NCI-H1417 treated with DMSO at 0.1 percent for 48 hours (cell line): ENCODE measurements around the gene VEPH1.

Experiments used
- DNase-seq: peaks from one replicate; lab custom pipeline; 2025; lab: John Stamatoyannopoulos, UW

Gene VEPH1

DNA sequence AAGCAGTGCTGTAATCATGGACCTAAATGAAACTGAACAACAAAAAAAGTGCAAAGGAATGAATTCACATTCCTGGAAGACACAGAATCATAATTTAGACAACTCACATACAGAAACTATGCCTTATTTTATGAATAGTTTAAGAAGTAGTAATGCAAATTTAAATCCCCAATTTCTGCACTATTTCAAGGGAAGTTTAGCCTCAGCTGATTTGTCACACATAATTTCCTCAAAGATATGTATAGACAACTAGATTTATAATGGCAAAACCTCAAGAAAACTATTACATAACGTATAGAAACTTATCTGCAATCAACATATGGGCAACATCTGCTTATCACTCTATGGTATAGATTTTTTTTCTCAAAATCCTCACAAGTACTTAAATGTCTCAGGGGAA is 74.4 kb downstream of the VEPH1 start:
- DNase-seq: no peak

DNA sequence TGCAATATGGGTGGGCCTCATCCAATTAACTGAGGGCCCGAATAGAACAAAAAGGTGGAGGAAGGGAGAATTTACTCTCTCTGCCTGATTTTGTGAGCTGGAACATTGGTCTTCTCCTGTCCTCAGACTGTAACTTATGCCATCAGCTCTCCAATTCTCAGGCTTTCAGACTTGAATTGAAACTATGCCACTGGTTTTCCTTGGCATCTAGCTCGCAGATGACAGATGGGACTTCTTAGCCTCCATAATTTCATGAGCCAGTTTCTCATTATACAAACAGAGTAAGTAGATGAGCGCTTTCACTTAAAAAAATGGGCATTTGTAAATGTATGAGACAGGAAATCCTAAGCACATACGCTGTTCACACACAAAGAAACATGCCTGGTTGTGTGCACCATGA is 75.3 kb downstream of the VEPH1 start:
- no peak for DNase-seq

DNA sequence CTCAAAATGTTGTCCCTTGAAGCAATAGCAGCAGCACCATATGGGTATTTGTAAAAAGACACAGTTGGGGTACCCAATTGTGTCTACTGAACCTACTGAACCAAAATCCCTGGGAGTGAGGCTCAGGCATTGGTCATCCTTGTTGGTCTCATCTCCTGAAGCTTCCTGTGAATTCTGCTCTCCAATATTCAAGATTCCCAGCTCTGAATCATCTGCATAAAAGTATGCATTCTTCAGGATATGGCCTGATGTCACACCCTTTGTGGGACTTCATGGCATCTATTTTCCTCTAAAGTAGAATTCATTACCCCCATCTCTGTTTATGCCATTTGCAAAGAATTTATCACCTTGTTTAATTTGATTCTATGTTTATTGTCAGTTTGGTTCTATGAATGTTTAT is 79.9 kb downstream of the VEPH1 start:
- DNase-seq: no peak

DNA sequence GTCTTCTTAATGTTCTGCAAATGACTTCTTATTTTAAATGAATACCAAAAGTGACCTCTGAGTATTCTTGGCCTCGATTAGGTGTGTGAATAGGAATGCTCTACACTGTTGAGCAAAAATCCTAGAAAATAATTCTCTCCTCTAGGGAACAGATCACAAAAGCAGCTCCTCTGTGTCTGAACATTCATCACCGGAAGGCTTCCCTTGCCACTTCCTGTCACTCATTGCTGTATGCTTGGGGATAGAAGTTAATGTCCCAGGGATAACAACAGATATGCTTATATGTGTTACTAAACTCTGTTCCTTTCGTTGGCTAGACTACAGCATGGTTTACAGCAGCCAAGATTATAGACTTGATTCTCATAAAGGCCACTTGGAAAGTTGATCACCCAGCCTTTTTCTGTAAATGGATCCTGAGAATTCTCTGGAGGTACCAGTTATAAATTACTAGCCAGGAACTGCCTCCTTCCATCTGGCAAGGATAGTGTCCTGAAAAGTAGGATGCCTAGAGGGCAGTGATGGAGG is 82.5 kb downstream of the VEPH1 start:
- no peak for DNase-seq

DNA sequence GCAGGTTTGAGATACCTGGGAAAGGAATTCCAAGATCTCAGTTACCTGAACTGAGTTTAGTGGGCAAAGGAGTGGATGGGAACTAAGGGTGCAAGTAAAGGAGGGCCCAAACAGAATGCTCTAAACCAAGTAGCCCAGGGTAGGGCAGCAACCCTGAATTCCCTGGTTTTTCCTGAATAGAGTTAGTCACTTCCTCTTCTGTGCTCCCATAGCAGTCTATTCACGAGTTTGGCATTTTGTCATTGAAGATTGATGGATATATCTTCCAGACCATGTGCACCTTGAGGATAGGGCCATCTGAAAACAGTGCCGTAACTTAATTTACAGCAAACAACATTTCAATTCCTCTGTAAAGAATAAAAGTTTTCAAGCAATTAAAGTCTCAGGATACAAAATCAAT is 85.1 kb downstream of the VEPH1 start:
- no peak for DNase-seq

DNA sequence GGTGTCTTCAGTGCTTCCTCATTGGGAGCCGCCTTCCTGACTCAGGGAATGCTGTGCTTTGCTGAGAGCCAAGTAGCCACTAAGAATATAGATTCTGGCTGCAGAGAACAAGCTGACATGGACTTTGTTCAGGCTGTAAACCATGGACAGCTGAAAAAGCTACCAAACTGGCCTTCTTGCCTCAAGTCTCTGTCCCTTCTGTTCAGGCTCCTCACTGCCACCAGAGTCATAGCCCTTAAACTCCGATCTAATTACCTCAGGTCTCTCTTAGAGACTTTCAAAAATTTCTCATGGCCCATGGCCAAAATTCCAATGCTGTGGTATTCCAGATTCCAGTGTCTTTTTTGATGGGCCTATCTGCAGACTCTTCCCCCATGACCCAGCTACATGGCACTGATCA is 86.0 kb downstream of the VEPH1 start:
- DNase-seq: no peak

DNA sequence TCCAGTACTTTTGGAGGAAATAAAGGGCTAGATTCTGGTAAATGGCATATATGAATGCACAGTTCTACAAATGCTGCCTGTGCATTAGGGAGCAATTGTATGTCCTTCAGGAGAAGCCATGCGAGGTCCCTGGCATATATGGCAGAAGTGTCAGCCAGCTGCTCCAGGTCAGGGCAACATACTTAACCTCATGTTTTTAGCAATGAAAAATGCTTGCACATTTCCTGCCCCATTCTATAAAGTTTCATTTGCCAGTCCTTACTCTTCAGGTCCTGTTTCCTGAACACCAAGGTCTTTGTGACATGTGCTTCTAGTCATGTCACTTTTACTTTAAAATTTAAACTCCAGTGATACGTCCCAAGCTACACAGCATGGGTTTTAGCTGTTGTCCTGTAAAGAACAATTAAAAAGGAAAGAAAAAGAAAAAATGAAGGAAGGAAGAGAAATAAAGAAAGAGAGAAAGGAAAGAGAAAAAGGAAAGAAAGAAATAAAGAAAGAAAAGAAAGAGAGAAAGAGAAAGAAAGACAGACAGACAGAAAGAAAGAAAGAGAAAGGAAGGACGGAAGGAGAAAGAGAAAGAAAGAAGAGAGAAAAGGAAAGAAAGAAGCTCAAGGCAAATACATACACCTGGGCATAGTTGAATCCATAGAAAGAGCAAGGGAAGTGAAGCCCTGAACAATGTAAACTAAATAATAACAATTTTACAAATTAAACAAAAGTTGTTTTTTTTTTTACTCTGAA is 86.7 kb downstream of the VEPH1 start:
- DNase-seq: no peak

DNA sequence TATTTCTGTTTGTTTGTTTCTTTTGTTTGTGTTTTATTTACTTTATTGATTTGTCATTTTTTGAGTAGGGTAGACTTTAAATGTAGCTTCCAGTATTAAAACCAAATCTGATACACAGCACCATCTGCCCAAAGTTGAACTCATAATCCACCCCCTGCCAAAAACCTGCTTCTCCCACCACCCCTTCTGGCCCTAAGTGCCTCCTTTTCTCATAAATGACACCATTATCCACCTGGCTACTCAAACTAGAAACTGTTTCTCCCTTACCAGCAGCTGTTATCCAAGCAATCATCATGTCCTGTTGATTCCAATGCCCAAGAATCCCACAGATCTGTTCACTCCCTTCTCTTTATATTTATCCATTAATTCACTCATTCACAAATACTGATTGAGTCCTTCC is 88.4 kb downstream of the VEPH1 start:
- no peak for DNase-seq

DNA sequence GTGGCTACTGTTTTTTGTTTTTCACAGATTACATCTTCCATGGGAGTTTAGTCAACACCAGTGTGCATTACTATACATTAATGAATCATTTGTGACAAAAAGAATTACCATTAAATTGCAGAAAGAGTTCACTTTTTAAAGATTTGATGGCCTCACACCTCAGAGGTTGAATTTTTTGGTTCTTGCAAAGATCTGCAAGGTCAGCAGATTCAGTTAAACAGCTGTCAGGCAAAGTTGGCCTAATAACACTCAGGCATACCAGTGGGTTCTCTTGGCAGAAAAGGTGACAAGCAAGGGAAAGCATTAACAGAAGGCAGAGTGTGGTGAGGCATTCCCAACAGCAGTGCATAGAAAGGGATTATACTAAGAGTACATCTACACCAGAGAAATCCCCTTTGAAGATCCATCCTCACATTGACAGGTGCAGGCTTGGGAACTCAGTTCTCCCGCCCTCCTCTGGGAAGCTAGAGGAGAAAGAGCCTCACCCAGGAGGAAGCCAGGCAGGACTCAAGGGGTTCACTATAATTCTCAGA is 90.8 kb downstream of the VEPH1 start:
- no peak for DNase-seq

DNA sequence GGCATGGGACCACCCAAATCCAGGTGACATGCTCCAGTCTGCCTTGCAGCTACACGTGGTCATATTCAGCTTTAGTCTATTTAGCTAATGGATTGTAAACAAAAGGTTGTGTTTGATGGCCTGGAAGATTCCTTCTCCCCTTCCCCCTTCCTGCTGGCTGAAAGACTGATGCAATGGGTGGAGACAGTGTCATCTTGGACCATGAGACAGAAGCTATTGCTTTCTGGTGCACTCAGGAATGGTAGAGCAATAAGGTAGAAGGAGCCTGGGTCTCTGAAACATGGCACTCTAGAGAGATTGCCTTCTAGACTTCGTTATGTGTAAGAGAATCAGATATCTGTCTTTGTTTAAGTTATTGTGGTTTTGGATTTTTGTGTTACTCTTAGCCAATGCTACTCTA is 92.3 kb downstream of the VEPH1 start:
- no peak for DNase-seq

DNA sequence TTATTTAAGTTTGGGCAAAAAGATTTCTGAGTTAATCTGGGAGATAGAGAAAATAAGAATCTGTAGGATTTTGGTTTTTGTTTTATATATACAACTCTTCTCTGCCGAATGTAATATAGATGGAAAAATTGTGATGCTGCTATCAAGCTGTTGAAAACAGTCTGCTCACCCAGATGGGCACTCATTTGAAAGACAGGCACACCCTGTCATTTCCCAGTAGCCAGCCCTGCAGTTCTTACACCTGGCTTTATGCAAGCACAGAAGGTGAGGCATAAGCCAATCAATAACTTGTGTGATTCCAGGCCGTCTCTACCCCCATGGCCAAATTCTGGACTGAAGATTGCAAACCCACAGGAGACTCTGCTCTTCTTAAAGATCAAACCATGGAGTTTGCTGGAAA is 93.7 kb downstream of the VEPH1 start:
- no peak for DNase-seq

DNA sequence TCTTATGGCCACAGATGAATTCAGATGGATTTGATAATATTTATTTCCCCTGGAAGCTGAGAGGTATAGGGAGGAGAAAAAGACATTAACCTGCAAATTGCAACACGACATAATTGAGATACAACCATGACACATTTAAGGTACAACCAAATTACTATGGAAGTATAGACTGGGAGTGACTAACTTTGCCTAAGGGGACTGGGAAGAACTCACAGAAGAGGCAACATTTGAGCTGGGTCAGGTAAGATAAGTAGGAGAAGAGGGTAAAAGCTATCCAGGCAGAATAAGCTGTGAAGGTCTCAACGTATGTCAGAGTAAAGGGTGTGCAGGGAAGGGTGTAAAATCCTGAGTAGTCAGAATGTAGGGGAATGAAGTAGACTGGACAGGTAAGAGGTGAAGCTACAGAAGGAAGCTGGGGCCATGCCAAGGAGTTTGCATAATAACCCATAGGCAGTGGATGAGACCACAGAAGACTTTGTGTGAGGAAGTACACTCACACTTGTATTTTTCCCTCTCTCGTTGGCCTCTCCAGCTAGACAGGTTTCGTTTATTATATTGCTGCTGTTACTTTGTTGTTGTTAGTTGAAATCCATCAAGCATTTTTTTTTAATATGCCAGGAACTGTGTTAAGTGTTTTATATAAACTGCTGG is 94.6 kb downstream of the VEPH1 start:
- no peak for DNase-seq

DNA sequence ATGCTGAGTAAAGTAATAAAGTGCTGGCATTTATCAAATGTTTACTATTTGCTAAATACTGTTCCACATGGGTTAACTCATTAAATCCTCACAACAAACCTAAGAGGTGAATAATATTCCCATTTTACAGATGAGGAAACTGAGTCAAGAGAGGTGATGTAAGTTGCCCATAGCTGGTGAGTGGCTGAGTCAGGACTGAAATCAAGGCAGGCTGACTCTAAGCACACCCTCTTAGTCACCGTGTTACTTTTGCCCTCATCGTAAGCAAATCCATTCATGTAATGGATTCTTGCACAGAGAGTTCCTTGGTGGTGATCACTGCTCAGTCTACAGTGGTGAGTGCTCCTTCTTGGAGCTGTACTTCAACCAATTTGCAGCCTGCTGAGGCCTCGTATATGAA is 95.4 kb downstream of the VEPH1 start:
- no peak for DNase-seq

DNA sequence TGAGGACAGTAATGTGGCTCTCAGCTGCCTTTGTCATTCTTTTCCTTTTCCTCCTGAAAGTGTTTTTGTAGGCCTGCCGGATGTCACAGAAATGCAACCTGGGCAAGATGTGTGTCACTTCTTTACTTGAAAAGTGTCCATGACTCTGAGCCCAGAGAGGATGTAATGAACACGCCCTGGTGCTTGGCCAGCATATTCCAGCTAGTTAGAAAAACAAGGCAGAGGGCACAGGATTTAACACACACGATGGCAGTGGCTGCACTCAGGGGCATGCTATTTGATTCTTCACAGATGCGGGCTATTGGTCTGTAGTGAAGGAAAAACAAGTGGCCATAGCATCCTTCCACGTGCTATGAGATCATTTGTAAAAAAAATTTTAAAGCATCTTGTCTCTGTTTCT is 96.8 kb downstream of the VEPH1 start:
- no peak for DNase-seq

DNA sequence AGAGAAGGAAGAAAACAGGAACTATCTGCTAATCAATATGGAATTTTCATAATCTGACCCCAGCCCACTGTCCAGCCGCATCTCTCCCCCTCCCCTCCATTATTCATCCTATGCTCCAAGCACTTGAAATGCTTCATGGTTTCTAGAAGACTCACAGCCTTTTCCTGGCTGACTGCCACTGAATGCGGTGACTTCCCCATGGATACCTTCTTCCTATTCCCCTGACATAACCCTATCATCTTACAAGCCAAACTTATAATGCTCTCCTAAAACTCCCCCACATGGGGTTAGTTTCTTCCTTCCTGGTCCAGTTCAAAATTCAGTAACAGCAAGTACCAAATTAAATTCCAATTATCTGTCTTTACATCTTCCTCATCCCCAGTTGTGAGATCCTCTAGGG is 97.8 kb downstream of the VEPH1 start:
- no peak for DNase-seq

DNA sequence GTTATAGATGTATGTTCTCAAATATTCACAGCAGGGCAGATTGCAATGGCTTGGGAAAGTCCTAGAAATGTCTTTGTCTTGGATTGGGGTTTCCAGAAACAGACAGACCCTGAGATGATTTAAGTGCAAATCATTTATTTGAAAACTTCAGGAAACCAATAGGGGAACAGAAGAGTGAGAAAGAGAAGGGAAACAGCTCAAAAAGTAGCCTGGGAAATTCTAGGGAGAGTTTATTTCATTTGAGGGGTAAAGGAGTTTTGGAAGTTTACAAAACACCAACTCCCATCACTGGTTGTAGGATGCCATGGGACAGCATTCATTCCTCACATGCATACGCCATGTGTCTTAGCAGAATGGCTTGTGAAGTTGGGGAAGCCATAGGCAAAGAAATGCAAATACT is 98.8 kb downstream of the VEPH1 start:
- no peak for DNase-seq

DNA sequence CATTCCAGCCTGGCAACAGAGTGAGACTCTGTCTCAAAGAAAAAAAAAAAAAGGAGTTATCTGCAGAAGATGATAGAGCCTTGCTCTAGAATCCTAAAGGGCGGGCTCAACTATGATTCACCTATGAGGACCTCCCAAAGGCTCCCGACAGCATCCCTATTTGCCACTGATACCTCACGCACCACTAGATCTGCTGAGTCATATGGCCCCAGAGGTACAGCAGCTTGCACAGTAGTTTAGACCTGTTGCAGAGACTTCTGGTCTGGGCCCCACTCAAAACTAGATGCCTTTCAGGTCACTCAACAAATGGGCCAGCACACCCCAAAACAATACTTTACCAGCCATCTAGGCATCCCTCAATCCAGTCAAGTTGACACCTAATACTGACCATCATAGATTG is 104.6 kb downstream of the VEPH1 start:
- no peak for DNase-seq

DNA sequence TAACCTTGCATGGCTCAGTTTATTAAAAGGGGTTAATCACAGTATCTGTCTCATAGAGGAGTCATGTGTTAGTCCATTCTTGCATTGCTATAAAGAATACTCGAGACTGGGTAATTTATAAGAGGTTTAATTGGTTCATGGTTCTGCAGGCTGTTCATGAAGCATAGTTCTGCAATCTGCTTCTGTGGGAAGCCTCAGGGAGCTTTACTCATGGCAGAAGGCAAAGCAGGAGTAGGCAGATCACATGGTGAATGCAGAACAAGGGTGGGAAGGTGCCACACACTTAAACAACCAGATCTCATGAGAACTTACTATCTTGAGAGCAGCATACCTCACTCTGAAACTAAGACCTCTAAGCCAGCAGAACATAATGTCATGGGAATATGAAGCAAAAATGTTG is 108.8 kb downstream of the VEPH1 start:
- DNase-seq: no peak

DNA sequence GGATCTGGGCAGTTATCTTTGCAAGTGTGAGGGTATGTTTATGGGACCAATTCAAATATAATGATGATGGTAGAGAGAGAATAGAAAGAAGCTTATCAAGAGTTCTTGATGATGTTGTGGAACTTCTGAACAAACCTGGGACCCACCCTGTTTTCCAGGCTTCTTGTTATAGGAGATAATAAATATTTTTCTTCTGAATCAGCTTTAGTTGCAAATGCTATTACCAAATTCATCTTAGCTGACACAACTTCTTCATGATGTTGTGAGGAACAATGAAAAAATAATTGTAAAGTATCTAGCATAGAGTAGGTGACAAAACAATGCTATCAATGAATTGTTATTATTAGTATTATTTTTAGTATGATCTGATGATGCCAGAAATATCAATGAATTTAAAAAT is 110.1 kb downstream of the VEPH1 start:
- DNase-seq: no peak

DNA sequence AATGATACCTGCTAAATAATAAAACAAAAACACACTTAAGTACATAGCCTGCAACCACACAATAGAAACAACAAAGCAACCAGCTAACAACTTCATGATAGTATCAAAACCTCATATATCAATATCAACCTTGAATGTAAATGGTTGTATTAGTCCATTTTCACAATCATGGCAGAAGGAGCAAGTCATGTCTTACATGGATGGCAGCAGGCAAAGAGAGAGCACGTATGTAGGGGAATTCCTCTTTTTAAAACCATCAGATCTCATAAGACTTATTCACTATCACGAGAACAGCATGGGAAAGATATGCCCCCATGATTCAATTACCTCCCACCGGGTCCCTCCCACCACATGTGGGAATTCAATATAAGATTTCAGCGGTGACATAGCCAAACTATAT is 111.1 kb downstream of the VEPH1 start:
- DNase-seq: no peak

DNA sequence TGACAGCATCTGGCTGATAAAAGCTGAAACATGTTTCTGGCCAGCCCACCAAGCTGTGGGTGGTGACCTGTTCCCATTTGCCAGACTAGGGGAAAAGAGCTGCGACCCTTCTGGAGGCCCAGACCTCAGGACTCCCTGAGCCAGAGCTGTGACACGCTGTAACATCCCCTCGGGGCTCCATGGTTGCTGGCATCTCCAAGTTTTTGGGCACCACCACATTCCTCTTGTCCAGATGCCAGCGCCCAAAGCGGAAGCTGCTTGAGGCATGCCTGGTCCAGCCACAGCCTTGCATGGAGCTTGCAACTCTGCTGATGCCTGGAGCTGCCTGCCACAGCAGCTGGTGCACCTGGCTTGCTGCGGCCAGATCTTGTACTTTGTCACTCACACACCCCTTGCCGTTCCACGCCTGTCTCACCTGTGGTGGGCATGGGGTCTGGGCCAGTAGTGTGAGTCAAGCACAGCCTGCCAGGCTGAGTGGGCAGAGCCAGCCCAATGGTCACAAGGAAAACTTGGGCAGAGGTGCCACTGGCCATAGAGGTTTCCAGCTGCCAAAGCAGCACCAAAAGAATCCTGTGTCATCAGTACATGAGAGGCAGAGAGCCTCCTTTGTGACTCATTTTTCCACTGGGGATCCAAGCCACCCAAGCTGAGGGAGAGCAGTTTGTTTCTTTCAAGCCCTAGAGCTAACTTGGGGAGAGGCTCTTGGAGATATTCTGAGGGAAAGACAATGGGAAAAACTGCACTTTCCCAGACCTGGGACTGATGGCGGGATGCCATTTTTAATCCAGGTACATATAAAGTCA is 112.3 kb downstream of the VEPH1 start:
- DNase-seq: no peak

DNA sequence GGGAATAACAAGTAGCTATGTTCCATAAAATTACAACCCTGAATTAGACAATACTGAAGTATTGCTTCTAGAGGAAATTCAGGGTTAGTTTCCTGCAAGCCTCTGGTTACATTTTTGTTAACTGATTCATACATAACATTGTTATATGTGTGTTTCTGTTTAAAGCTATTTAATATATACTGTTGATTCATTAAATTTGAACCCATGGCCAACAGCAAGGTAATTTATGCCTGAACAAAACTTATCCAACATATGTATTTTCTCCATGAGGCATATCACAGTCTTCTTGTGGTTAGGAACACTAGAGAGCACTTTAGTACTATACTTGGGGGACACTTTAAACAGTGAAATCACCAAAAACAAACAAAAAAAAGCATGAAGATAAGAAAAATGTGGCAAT is 114.2 kb downstream of the VEPH1 start:
- DNase-seq: no peak
